Right lobe of liver (tissue), 6 donors: ENCODE results near the gene CFAP99. TPM values are rescaled to one million over a fixed set of nuclear protein-coding genes. Genes with fewer than 3 reads are reported as not detected.

Source experiments
- ATAC-seq, 4 donors: fragments of 200-7000 bp; cut with Tn5 transposase; one replicate each; pipeline ENCODE4 v1.9.1; 2020; ENCODE audit warnings: mild to moderate bottlenecking in 4 of 4, moderate library complexity in 4 of 4
- DNase-seq, 3 donors: peaks; one replicate each; pipeline ENCODE4 v3.0.0-alpha.2; 2020
- H3K27ac ChIP-seq, 3 donors: fragments of 200-600 bp; one replicate each; pipeline ENCODE4 v1.8.0; 2022
- H3K27me3 ChIP-seq, 2 donors: fragments of 200-600 bp; one replicate each; pipeline ENCODE4 v1.8.0; 2022
- H3K36me3 ChIP-seq, 4 donors: fragments of 200-600 bp; sonication (generic) in 1 of 4; one replicate each; pipeline versions ENCODE4 v1.5.1 to v1.8.0; 2017 to 2022; ENCODE audit warnings: control low read depth in 1 of 4
- H3K4me1 ChIP-seq, 4 donors: fragments of 200-600 bp; sonication (generic) in 1 of 4; one replicate each; pipeline versions ENCODE4 v1.5.1 to v1.8.0; 2017 to 2022; ENCODE audit warnings: control low read depth in 1 of 4
- H3K4me3 ChIP-seq, 3 donors: fragments of 200-600 bp; one replicate each; pipeline ENCODE4 v1.8.0; 2022
- H3K9me3 ChIP-seq, 4 donors: fragments of 200-600 bp; sonication (generic) in 1 of 4; one replicate each; pipeline versions ENCODE4 v1.5.1 to v1.8.0; 2017 to 2022; ENCODE audit warnings: control low read depth in 1 of 4
- CTCF ChIP-seq, 4 donors: fragments of 200-600 bp in 3 of 4; fragments of 450-650 bp in 1 of 4; IDR thresholded peaks; one replicate each; pipeline versions ENCODE4 v1.5.1 to v1.8.0; 2016 to 2022; ENCODE audit warnings: antibody characterized with exemption in 4 of 4, mild to moderate bottlenecking in 2 of 4
- POLR2A ChIP-seq: fragments of 450-650 bp; IDR thresholded peaks from one replicate; pipeline ENCODE4 v1.6.1; 2017; ENCODE audit warnings: antibody characterized with exemption, mild to moderate bottlenecking
- WGBS: methylation state at CpG from one replicate; pipeline ENCODE4 v1.1.6; 2018; ENCODE audit warnings: low coverage, low lambda C conversion rate; ENCODE audit not compliant: insufficient coverage; ENCODE audit errors: missing lambda C conversion rate; 5-methylcytosine and 5-hydroxymethylcytosine counted together
- intact Hi-C, 2 donors: fragments of 100-400 bp; cut with DNase I; formaldehyde crosslinking; loops; one replicate each; pipeline versions ENCODE4 v1.11.2 to v1.14.1; 2022
- total RNA-seq, 6 experiments: library from RNA; depleted of rRNA in 2 of 6; stranded (reverse); fragments of >200 nt in 2 of 6; fragmentation: NEBNext Ultra II Directional in 3 of 6; extraction: Animal tissue kit (Norgen Biotek cat#: 25700) in 3 of 6; gene quantifications; one replicate each; pipeline versions ENCODE4 v1.1.0 to v1.2.4, GENCODE V29; 2016 to 2023
- donor health status: DM: no; HTN: yes; CAD: no.
- donor health status: DM: no; HTN: no; CAD: no.
- donor health status: DM: no; HTN: no; CAD: no.
- donor health status: DM: no; HTN: yes; CAD: no.
- donor health status: DM: no; HTN: yes; CAD: no.

Gene CFAP99
- total RNA-seq, 6 experiments from 2014 or later: 0.25 to 0.86 (median 0.29) TPM; not detected in 1

GRCh38 chr4:2478229-2478628 lies 59.5 kb downstream of the CFAP99 start:
- ATAC-seq: no peak
- intact Hi-C loops: no loop called here
- DNase-seq: no peak
- Histone ChIP-seq H3K4me3 (no peak overlapping the region), H3K9me3 (no peaks in the 10 kb centered on the region), H3K27me3 (no peaks in the 10 kb centered on the region), H3K36me3 (no peaks in the 10 kb centered on the region), H3K4me1 (peaks cover 0 to 57% (median 22%) of the 10 kb centered on the region in 4 donors), H3K27ac (no peak overlapping the region)
- TF ChIP-seq POLR2A (no peak), CTCF (IDR thresholded peaks at IDR 0.05) (no peak)
- WGBS: 38% methylated on average over 1 of the region's 3 CpGs

GRCh38 chr4:2480649-2481048 lies 61.9 kb downstream of the CFAP99 start:
- 38% methylated on average over 5 of the region's 5 CpGs for WGBS
- Histone ChIP-seq H3K27me3 (no peaks in the 10 kb centered on the region), H3K4me3 (no peak overlapping the region), H3K36me3 (no peaks in the 10 kb centered on the region), H3K9me3 (no peaks in the 10 kb centered on the region), H3K4me1 (peaks cover 4 to 66% (median 23%) of the 10 kb centered on the region in 4 donors), H3K27ac (no peak overlapping the region)
- DNase-seq (no peak), ATAC-seq (peak in 2 of 4 donors; percentile 10 to 33)
- intact Hi-C loops: no loop called here
- no peak for TF ChIP-seq POLR2A
- TF ChIP-seq CTCF (IDR thresholded peaks at IDR 0.05): no peak

DNA sequence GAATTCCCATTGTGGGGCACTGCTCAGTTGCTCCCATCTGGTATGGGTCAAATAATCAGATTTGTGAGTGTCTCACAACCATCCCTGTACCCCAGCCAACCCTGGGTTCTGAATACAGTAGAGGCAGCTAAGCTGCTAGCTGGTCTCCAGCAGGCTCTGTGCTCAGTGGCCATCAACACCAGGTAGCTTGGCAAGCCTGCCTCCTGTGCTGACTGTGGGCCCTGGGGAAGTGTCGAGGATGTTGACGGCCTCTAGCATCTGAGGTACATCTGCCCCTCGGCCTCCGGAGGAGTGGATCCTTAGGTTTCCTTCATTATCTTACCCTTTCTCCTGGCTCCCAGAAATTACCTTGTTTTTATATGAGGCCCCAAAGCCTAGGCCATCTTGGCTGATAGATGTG lies 63.4 kb downstream of the CFAP99 start:
- Histone ChIP-seq H3K4me3 (no peak overlapping the region), H3K27ac (peak overlapping the region in 2 of 3 donors; percentile 4 to 14), H3K9me3 (no peaks in the 10 kb centered on the region), H3K4me1 (peaks cover 4 to 71% (median 23%) of the 10 kb centered on the region in 4 donors), H3K36me3 (no peaks in the 10 kb centered on the region), H3K27me3 (no peaks in the 10 kb centered on the region)
- ATAC-seq (peak in 1 of 4 donors; percentile 2), DNase-seq (no peak)
- intact Hi-C loops: no loop called here
- WGBS: no CpG with 5 or more reads among the region's 4 CpGs
- no peak for TF ChIP-seq CTCF (IDR thresholded peaks at IDR 0.05)
- no peak for TF ChIP-seq POLR2A

DNA sequence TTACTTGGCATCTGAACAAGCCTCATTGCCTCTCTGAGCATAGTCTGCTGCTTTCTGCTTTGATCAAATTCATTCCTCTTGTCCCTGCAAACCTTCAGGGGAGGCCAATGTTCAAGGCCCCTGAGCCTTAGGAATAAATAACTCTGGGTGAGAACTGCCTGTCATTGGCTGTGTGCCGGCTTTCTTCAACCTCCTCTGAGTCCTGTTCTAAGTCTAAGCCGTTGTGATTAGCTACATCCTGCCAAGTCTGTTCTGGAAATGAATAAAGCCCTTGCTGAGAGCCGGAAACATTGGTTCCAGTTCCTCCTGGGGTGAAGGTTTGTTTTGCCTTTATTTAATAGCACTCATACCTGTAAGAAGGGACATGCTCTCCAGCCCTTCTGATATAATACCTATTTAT lies 63.9 kb downstream of the CFAP99 start:
- peaks cover 4 to 71% (median 23%) of the 10 kb centered on the region in 4 donors for H3K4me1 ChIP-seq
- intact Hi-C loops: no loop called here
- ATAC-seq (peak; percentile 65 to 69 (median 68)), DNase-seq (no peak)
- H3K27me3 ChIP-seq: no peaks in the 10 kb centered on the region
- H3K9me3 ChIP-seq: no peaks in the 10 kb centered on the region
- no peak overlapping the region for H3K4me3 ChIP-seq
- TF ChIP-seq CTCF (IDR thresholded peaks at IDR 0.05): no peak
- TF ChIP-seq POLR2A: no peak
- WGBS: 22% methylated on average over 3 of the region's 3 CpGs
- H3K27ac ChIP-seq: peak overlapping the region; percentile 5 to 14 (median 12)
- no peaks in the 10 kb centered on the region for H3K36me3 ChIP-seq

- H3K27me3 ChIP-seq: no peaks in the 10 kb centered on the region
- no peak overlapping the region for H3K4me3 ChIP-seq
- 100% methylated on average over 2 of the region's 3 CpGs for WGBS
- no peak for TF ChIP-seq CTCF (IDR thresholded peaks at IDR 0.05)
- TF ChIP-seq POLR2A: no peak
- no peaks in the 10 kb centered on the region for H3K36me3 ChIP-seq
- ATAC-seq (no peak), DNase-seq (no peak)
- H3K4me1 ChIP-seq: peaks cover 4 to 70% (median 23%) of the 10 kb centered on the region in 4 donors
- H3K9me3 ChIP-seq: no peaks in the 10 kb centered on the region
- peak overlapping the region; percentile 5 to 12 (median 11) for H3K27ac ChIP-seq
- intact Hi-C loops: no loop called here
Observed at GRCh38 chr4:2483237-2483636, 64.5 kb downstream of the CFAP99 start.
